Gastroesophageal sphincter (tissue), 4 donors: Measurements from ENCODE around the gene CARMIL3. TPM values are rescaled to one million over a fixed set of nuclear protein-coding genes. Genes with fewer than 3 reads are reported as not detected.
A peak's percentile ranks its signal among the peaks of the same experiment; 100 is the strongest.

ENCODE experiments used
- ATAC-seq: fragments of 150-250 bp; one replicate; pipeline ENCODE4 v1.9.1; 2016; ENCODE audit warnings: mild to moderate bottlenecking, moderate library complexity
- H3K27ac ChIP-seq, 4 donors: fragments of 200-600 bp; sonication (generic) in 3 of 4; 1 replicate in 3 of 4; 2 replicates in 1 of 4; pipeline ENCODE4 v1.5.1; 2016 to 2019
- H3K27me3 ChIP-seq: fragments of 200-600 bp; sonication (generic); one replicate; pipeline ENCODE4 v1.5.1; 2019
- H3K36me3 ChIP-seq, 2 donors: fragments of 200-600 bp; sonication (generic); one replicate each; pipeline ENCODE4 v1.5.1; 2019; ENCODE audit warnings: control low read depth in 1 of 2
- H3K4me1 ChIP-seq, 3 donors: fragments of 200-600 bp; sonication (generic); 1 replicate in 2 of 3; 2 replicates in 1 of 3; pipeline ENCODE4 v1.5.1; 2016 to 2019; ENCODE audit warnings: control low read depth in 2 of 3
- H3K4me3 ChIP-seq, 2 donors: fragments of 200-600 bp; sonication (generic); one replicate each; pipeline ENCODE4 v1.5.1; 2019; ENCODE audit warnings: mild to moderate bottlenecking in 1 of 2, moderate library complexity in 1 of 2
- H3K9me3 ChIP-seq, 3 donors: fragments of 200-600 bp; sonication (generic); one replicate each; pipeline ENCODE4 v1.5.1; 2017 to 2019; ENCODE audit warnings: control low read depth in 2 of 3
- EP300 ChIP-seq: sonication (generic); formaldehyde crosslinking; IDR thresholded peaks from one replicate; pipeline ENCODE4 v1.6.1; 2017; ENCODE audit warnings: antibody characterized with exemption, mild to moderate bottlenecking
- POLR2A ChIP-seq, 2 donors: fragments of 450-650 bp; IDR thresholded peaks; one replicate each; pipeline ENCODE4 v1.6.1; 2017; ENCODE audit warnings: antibody characterized with exemption in 2 of 2, mild to moderate bottlenecking in 2 of 2, moderate library complexity in 1 of 2
- POLR2AphosphoS5 ChIP-seq: sonication (generic); formaldehyde crosslinking; IDR thresholded peaks from one replicate; pipeline ENCODE4 v1.6.1; 2017; ENCODE audit warnings: antibody characterized with exemption
- WGBS, 2 donors: methylation state at CpG; one replicate each; pipeline ENCODE4 v1.1.5; 2018; ENCODE audit warnings: low coverage in 1 of 2; 5-methylcytosine and 5-hydroxymethylcytosine counted together
- total RNA-seq, 4 donors: library from RNA; depleted of rRNA; stranded (reverse); fragments of >200 nt; gene quantifications; one replicate each; pipeline ENCODE4 v1.1.0, GENCODE V29; 2016
- TF ChIP-seq, protein P1 (sequence below), 4 experiments: fragments of 200-600 bp in 2 of 4; fragments of 450-650 bp in 2 of 4; sonication (generic) in 1 of 4; IDR thresholded peaks; one replicate each; pipeline ENCODE4 v1.5.1; 2017 to 2019; ENCODE audit warnings: antibody characterized with exemption in 4 of 4, mild to moderate bottlenecking in 2 of 4, moderate library complexity in 2 of 4

Gene CARMIL3
- total RNA-seq, 4 donors from 2014 or later: 0.12 to 0.47 (median 0.17) TPM; not detected in 1

DNA sequence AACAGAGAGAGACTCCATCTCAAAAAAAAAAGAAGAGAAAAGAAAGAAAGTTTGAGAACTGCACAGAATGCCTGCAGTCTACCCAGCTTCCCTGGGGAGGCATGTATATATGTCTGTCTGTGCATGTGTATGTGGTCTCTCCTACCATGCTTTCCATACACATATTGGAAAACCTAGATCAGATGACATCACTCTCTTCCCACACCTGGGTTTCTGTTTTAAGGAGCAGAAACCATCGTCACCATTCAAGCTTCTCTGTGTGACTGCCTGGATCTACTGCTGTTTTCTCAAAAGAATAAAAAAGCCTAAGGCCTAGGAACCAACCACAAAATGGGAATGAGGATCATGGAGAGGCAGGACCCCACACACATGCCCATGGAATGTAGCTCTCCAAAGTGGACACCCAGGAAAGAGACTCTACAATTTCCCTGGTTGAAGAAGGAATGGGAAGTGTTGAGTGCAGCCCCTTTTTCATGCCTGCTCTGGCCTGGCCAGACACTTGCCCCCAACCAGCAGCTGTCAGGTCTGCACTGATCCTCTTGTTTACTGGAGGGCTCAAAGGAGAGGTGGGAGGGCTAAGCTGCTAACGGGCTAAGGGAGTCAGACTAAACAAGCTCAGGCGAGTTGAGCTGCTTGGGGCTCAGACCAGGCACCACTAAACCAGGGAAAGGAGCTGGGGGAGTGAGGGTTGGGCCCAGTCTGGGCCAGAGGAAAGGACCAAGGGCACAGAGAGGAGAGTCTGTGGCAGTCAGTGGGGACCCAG, 34.6 kb downstream of the CARMIL3 start:
- Histone ChIP-seq H3K27ac (no peak overlapping the region), H3K4me3 (no peak overlapping the region), H3K36me3 (no peaks in the 10 kb centered on the region), H3K9me3 (no peaks in the 10 kb centered on the region), H3K4me1 (peaks cover 0 to 7% (median 0%) of the 10 kb centered on the region in 3 donors), H3K27me3 (no peaks in the 10 kb centered on the region)
- TF ChIP-seq EP300 (no peak), POLR2A (IDR thresholded peaks at IDR 0.05) (no peak), POLR2AphosphoS5 (no peak)
- TF ChIP-seq, protein P1, sequence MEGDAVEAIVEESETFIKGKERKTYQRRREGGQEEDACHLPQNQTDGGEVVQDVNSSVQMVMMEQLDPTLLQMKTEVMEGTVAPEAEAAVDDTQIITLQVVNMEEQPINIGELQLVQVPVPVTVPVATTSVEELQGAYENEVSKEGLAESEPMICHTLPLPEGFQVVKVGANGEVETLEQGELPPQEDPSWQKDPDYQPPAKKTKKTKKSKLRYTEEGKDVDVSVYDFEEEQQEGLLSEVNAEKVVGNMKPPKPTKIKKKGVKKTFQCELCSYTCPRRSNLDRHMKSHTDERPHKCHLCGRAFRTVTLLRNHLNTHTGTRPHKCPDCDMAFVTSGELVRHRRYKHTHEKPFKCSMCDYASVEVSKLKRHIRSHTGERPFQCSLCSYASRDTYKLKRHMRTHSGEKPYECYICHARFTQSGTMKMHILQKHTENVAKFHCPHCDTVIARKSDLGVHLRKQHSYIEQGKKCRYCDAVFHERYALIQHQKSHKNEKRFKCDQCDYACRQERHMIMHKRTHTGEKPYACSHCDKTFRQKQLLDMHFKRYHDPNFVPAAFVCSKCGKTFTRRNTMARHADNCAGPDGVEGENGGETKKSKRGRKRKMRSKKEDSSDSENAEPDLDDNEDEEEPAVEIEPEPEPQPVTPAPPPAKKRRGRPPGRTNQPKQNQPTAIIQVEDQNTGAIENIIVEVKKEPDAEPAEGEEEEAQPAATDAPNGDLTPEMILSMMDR (IDR thresholded peaks at IDR 0.05): no peak
- WGBS, 2 donors: 100% methylated on average over 1 of the region's 3 CpGs; no CpG with 5 or more reads in 1 of the 2 donors
- no peak for ATAC-seq

DNA sequence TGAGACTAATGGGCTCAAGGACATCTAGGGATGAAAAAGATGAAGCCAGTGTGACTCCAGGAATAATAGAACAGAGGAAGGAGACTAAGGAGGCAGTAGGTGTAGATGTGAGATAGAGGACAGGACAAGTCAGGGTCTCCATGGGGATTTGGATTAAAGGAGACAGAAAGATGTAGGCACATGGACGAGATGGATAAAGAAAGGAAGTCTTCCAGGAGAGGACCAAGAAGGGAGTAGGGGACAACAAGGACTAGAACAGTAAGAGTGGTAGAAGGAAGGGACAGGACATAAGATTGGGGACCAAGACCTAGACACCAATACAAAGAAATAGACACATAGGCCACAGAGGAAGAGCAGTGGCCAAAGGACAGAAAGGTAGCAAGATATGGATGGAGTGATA, 35.2 kb downstream of the CARMIL3 start:
- Histone ChIP-seq H3K4me1 (peaks cover 0 to under 1% (median 0%) of the 10 kb centered on the region in 3 donors), H3K36me3 (no peaks in the 10 kb centered on the region), H3K9me3 (no peaks in the 10 kb centered on the region), H3K27ac (no peak overlapping the region), H3K27me3 (no peaks in the 10 kb centered on the region), H3K4me3 (no peak overlapping the region)
- WGBS, 2 donors: 65 to 100% methylated on average over 1 of the region's 1 CpG
- TF ChIP-seq POLR2AphosphoS5: no peak
- TF ChIP-seq, protein P1 (IDR thresholded peaks at IDR 0.05): no peak
- TF ChIP-seq EP300: no peak
- TF ChIP-seq POLR2A (IDR thresholded peaks at IDR 0.05): no peak
- ATAC-seq: no peak

DNA sequence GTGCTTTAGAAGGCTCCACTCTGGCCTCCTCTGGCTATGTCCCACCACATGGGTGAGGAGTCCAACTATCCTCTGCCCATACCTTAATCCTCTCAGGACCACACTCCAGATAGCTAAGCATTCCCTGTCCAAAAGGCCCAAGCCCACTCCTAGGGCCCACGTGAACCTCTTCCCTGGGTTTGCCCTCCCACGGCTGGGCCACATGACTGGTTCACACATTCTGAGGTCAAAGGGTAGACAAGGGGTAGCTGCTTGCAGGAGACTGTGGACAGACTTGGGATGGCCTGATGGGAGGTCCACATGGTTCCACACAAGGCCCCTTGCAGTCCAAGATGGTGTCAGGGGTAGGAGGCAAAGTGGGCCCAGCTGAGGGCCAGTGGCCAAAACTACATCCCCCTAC, 36.3 kb downstream of the CARMIL3 start:
- WGBS, 2 donors: no CpG with 5 or more reads among the region's 2 CpGs
- H3K9me3 ChIP-seq: no peaks in the 10 kb centered on the region

DNA sequence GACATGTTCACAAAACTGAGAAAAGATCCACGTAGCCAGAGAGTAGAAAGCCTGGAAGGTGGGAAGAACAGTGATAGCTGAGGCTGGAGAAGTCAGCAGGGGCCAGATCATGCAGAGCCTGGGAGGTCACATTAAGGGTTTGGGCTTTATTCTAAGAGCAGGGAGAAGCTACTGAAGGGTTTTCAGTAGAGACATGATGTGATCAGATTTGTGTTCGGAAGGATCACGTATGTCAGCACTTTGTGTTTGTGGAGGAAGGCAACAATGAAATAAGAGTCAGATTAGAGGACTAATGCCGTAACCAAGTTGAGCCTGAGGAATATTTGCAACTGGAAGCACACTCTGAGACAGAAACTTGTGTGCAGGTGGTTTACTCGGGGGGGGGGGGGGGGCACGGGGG, 38.1 kb downstream of the CARMIL3 start:
- Histone ChIP-seq H3K4me3 (no peak overlapping the region), H3K4me1 (peaks cover 0 to 20% (median 1%) of the 10 kb centered on the region in 3 donors), H3K27ac (no peak overlapping the region), H3K36me3 (no peaks in the 10 kb centered on the region), H3K27me3 (no peaks in the 10 kb centered on the region), H3K9me3 (no peaks in the 10 kb centered on the region)
- TF ChIP-seq POLR2A (IDR thresholded peaks at IDR 0.05) (no peak), EP300 (no peak), POLR2AphosphoS5 (no peak)
- TF ChIP-seq, protein P1 (IDR thresholded peaks at IDR 0.05): no peak
- WGBS, 2 donors: 83 to 87% methylated on average over 3 to 5 of the region's 6 CpGs
- no peak for ATAC-seq

More for the DNA sequence above, 36.3 kb downstream of the CARMIL3 start:
- Histone ChIP-seq H3K4me1 (peaks cover 0 to 3% (median 0%) of the 10 kb centered on the region in 3 donors), H3K27ac (no peak overlapping the region), H3K27me3 (no peaks in the 10 kb centered on the region), H3K4me3 (no peak overlapping the region), H3K36me3 (no peaks in the 10 kb centered on the region)
- ATAC-seq: no peak
- TF ChIP-seq POLR2A (IDR thresholded peaks at IDR 0.05) (no peak), POLR2AphosphoS5 (no peak), EP300 (no peak)
- TF ChIP-seq, protein P1 (IDR thresholded peaks at IDR 0.05): no peak

DNA sequence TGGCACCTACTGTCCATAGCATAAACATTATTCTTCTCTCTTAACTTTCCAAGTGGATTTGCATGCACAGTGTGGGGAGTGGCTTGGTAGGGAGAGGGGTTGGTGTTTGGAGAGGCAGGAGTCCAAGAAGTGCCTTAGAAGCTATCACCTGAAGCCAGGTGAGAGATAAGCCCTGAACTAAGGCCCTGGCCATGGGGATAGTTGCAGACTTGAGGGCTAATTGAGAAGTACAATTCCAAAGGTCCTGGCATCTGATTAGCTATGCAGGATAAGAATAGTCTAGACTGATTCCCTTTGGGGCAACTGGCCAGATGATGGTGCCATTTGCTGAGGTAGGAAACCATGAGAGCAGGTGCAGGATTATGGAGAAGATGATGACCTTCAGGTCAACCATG, 40.3 kb downstream of the CARMIL3 start:
- H3K27ac ChIP-seq: peak overlapping the region in 1 of 4 donors; percentile 95
- H3K4me3 ChIP-seq: no peak overlapping the region
- no peak for TF ChIP-seq POLR2A (IDR thresholded peaks at IDR 0.05)
- TF ChIP-seq POLR2AphosphoS5: no peak
- TF ChIP-seq, protein P1 (IDR thresholded peaks at IDR 0.05): no peak
- no peak for TF ChIP-seq EP300

More for the DNA sequence above, 40.3 kb downstream of the CARMIL3 start:
- no peaks in the 10 kb centered on the region for H3K36me3 ChIP-seq
- H3K4me1 ChIP-seq: peaks cover 0 to 31% (median 8%) of the 10 kb centered on the region in 3 donors
- no peaks in the 10 kb centered on the region for H3K27me3 ChIP-seq
- ATAC-seq: no peak
- no peaks in the 10 kb centered on the region for H3K9me3 ChIP-seq
